Fibroblast of skin of right biceps (primary cell): Measurements from ENCODE around the gene HOXA7.

Source experiments
- DNase-seq: peaks from one replicate; pipeline ENCODE4 v3.0.0-alpha.2; 2013

HOXA7 gene

GRCh38 chr7:27158436-27159265 lies 2.2 kb upstream of the HOXA7 start:
- DNase-seq = no peak

- no peak for DNase-seq
These were observed 1.4 kb upstream of the HOXA7 start for GRCh38 chr7:27157702-27158431.

GRCh38 chr7:27156916-27157701 lies 634 bp upstream of the HOXA7 start:
- DNase-seq = no peak

- no peak for DNase-seq
These were observed 513 bp downstream of the HOXA7 start for GRCh38 chr7:27155816-27156507.

- no peak for DNase-seq
These were observed 1.3 kb downstream of the HOXA7 start for GRCh38 chr7:27154901-27155815.

GRCh38 chr7:27154369-27154768 lies 2.1 kb downstream of the HOXA7 start:
- DNase-seq = no peak

- no peak for DNase-seq
These were observed 2.9 kb downstream of the HOXA7 start for GRCh38 chr7:27153526-27153925.

- no peak for DNase-seq
These were observed 3.5 kb downstream of the HOXA7 start for GRCh38 chr7:27152816-27153442.

- peak; percentile 60 for DNase-seq
These were observed 4.3 kb downstream of the HOXA7 start, which contains the start of gene HOXA3 for GRCh38 chr7:27151931-27152815. Gene HOXA3 (minus strand): TSS chr7:27152583. CDS start chr7:27110640, 41,943 bp downstream.

- no peak for DNase-seq
These were observed 5.0 kb downstream of the HOXA7 start for GRCh38 chr7:27151341-27151930.

- peak; percentile 78 for DNase-seq
These were observed 5.7 kb downstream of the HOXA7 start for GRCh38 chr7:27150568-27151340.

- DNase-seq = no peak
These were observed 6.5 kb downstream of the HOXA7 start for GRCh38 chr7:27149842-27150567.

- no peak for DNase-seq
These were observed 7.5 kb downstream of the HOXA7 start for GRCh38 chr7:27148756-27149641.

GRCh38 chr7:27148031-27148755 lies 8.3 kb downstream of the HOXA7 start:
- DNase-seq = no peak

- peak; percentile 51 for DNase-seq
These were observed 9.1 kb downstream of the HOXA7 start, which contains the start of gene HOXA6 for GRCh38 chr7:27147199-27148030. Gene HOXA6 (minus strand): TSS chr7:27147774. CDS start chr7:27147749, 25 bp downstream.
